Stimulated activated CD8-positive, alpha-beta memory T cell treated with anti-CD3 and anti-CD28 coated beads, Interleukin-2, amount 100 ng/mL, for 48 hours (primary cell): ENCODE results near the gene ARPC4.

ENCODE experiments used
- DNase-seq, 2 donors: peaks; one replicate each; pipeline ENCODE4 v3.0.0-alpha.2; 2020; ENCODE audit warnings: low read depth in 2 of 2

Gene ARPC4

DNA sequence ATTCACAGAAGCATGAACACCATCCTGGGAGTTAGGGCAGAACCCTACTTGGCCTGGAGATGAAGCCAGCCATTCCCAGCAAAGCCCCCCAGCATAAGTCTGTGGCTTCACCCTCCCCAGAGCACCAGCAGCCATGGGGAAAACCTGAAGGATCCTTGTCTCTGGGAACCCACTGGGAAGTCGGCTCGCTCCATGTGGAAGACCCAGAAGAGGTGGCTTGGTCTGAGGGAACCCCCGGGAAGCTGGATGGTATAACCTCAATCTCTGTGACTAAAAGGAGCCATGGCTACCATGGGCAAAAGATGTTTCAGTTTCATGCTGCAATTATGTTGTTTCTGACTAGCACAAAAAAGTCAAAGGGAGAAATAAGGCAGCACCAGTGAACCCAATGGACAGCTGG, 62.7 kb downstream of the ARPC4 start:
- no peak for DNase-seq
